Transverse colon (tissue), 4 donors: ENCODE results near the gene PAQR5. TPM values are rescaled to one million over a fixed set of nuclear protein-coding genes. Genes with fewer than 3 reads are reported as not detected.

Experiments used
- DNase-seq: peaks from one replicate; pipeline ENCODE4 v3.0.0-alpha.2; 2019
- H3K27ac ChIP-seq, 4 donors: fragments of 200-600 bp; sonication (generic); 2 replicates each; pipeline ENCODE4 v1.5.1; 2016 to 2018; ENCODE audit warnings: inconsistent platforms in 4 of 4
- H3K27me3 ChIP-seq: fragments of 200-600 bp; sonication (generic); 2 replicates; pipeline ENCODE4 v1.5.1; 2017; ENCODE audit warnings: inconsistent platforms
- H3K36me3 ChIP-seq, 4 donors: fragments of 200-600 bp; sonication (generic); 2 replicates each; pipeline ENCODE4 v1.5.1; 2017 to 2019; ENCODE audit warnings: inconsistent platforms in 4 of 4
- H3K4me1 ChIP-seq, 4 donors: fragments of 200-600 bp; sonication (generic); 2 replicates each; pipeline ENCODE4 v1.5.1; 2017 to 2020; ENCODE audit warnings: inconsistent platforms in 4 of 4
- H3K4me3 ChIP-seq, 4 donors: fragments of 200-600 bp; sonication (generic); 1 replicate in 1 of 4; 2 replicates in 3 of 4; pipeline versions ENCODE4 v1.5.1 to v1.6.1; 2017 to 2019; ENCODE audit warnings: inconsistent platforms in 4 of 4
- H3K9me3 ChIP-seq, 2 donors: fragments of 200-600 bp; sonication (generic); 2 replicates each; pipeline ENCODE4 v1.5.1; 2017 to 2019; ENCODE audit warnings: inconsistent platforms in 2 of 2
- CTCF ChIP-seq, 5 experiments: fragments of 200-600 bp in 3 of 5; fragments of 450-650 bp in 2 of 5; sonication (generic) in 3 of 5; IDR thresholded peaks; 1 replicate in 2 of 5; 2 replicates in 3 of 5; pipeline ENCODE4 v1.5.1; 2016 to 2017; ENCODE audit warnings: antibody characterized with exemption in 5 of 5, inconsistent platforms in 3 of 5, mild to moderate bottlenecking in 2 of 5, moderate library complexity in 1 of 5
- EP300 ChIP-seq: sonication (generic); formaldehyde crosslinking; IDR thresholded peaks from one replicate; pipeline ENCODE4 v1.6.1; 2017; ENCODE audit warnings: antibody characterized with exemption, low read depth
- POLR2A ChIP-seq: fragments of 450-650 bp; IDR thresholded peaks from one replicate; pipeline ENCODE4 v1.6.1; 2016; ENCODE audit warnings: antibody characterized with exemption, mild to moderate bottlenecking, moderate library complexity
- POLR2AphosphoS5 ChIP-seq, 3 donors: sonication (generic); formaldehyde crosslinking; IDR thresholded peaks; one replicate each; pipeline ENCODE4 v1.6.1; 2016; ENCODE audit warnings: antibody characterized with exemption in 3 of 3
- WGBS, 2 donors: methylation state at CpG; one replicate each; pipeline ENCODE4 v1.1.5; 2018; ENCODE audit warnings: low coverage in 1 of 2; 5-methylcytosine and 5-hydroxymethylcytosine counted together
- in situ Hi-C, 4 donors: fragments of 200-750 bp; cut with MboI; loops; one replicate each; pipeline versions ENCODE4 v1.15.0 to v1.15.1; 2017; ENCODE audit warnings: low sequenced_read_pairs in 3 of 4, low pct_ligation_motif_present in 1 of 4, low pct_unique_long_range_greater_than_20kb in 1 of 4
- intact Hi-C: fragments of 100-400 bp; cut with DNase I; formaldehyde crosslinking; loops from one replicate; pipeline ENCODE4 v1.15.1; 2023; ENCODE audit warnings: low total_unique reads
- total RNA-seq, 4 donors: library from RNA; depleted of rRNA; stranded (reverse); fragments of >200 nt; gene quantifications; one replicate each; pipeline ENCODE4 v1.1.0, GENCODE V29; 2016

The PAQR5 gene
- total RNA-seq, 4 donors from 2014 or later, result 21.1 to 80.0 (median 48.9) TPM

- no peak for TF ChIP-seq POLR2AphosphoS5 (IDR thresholded peaks at IDR 0.05)
- TF ChIP-seq EP300, result no peak
- TF ChIP-seq CTCF (IDR thresholded peaks at IDR 0.05), result no peak
- no peak for TF ChIP-seq POLR2A
- in situ Hi-C loops (no loop called here), intact Hi-C loops (no loop called here)
- H3K27ac ChIP-seq, result peak overlapping the region in 1 of 4 donors; percentile 37
- DNase-seq, result no peak
- no peaks in the 10 kb centered on the region for H3K27me3 ChIP-seq
- no peak overlapping the region for H3K4me3 ChIP-seq
- WGBS, 2 donors, result 80 to 96% methylated on average over 3 to 4 of the region's 4 CpGs
- no peaks in the 10 kb centered on the region for H3K9me3 ChIP-seq
- no peaks in the 10 kb centered on the region for H3K36me3 ChIP-seq
- H3K4me1 ChIP-seq, result peaks cover 0 to 11% (median 6%) of the 10 kb centered on the region in 4 donors
Observed at GRCh38 chr15:69358850-69359249, 60.1 kb downstream of the PAQR5 start.

DNA sequence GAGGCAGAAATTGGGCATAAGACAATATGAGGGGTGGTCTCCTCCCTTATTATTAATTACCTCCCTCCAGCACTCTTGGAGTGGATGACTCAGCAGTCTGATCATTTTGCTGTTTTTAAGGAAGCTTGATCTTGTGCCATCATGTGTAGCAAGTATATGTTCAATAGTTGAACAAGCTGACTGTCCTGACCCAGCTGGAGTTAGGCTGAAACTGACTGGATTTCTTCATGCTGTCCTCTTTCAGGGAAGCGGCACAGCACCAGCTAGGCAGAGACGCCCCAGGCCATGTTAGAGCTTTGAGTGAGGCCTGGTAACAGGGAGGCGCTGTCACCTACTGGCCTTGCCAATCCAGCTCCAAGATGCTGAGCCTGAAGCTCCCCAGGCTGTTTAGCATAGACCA is 61.0 kb downstream of the PAQR5 start:
- Histone ChIP-seq H3K4me3 (no peak overlapping the region), H3K27ac (peak overlapping the region in 1 of 4 donors; percentile 37), H3K4me1 (peaks cover 0 to 11% (median 6%) of the 10 kb centered on the region in 4 donors), H3K27me3 (no peaks in the 10 kb centered on the region), H3K9me3 (no peaks in the 10 kb centered on the region), H3K36me3 (no peaks in the 10 kb centered on the region)
- 80% methylated on average over 3 of the region's 3 CpGs; no CpG with 5 or more reads in 1 of the 2 donors for WGBS, 2 donors
- DNase-seq, result no peak
- intact Hi-C loops (no loop called here), in situ Hi-C loops (no loop called here)
- TF ChIP-seq POLR2A (no peak), EP300 (no peak), POLR2AphosphoS5 (IDR thresholded peaks at IDR 0.05) (no peak), CTCF (IDR thresholded peaks at IDR 0.05) (no peak)

DNA sequence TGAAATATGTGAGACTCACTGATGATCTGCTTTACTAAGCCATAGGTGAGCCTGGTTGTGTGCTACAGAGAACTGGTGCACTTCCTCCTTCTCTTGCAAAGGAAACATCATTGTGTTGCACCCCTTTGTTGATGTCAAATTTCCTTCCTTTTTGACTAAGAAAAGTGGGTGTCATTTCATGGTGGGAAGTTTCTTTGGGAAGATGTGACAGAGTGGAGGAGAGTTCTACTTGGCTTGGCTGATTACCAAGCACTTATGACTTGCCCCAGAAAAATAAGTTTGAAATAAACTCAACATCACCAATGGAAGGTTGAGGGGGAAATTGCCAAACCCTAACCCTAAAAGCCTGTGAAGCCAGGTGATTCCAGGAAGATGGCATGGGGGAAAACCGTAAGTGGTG is 61.9 kb downstream of the PAQR5 start:
- H3K4me3 ChIP-seq, result no peak overlapping the region
- no peak for TF ChIP-seq EP300
- no peak for TF ChIP-seq POLR2A
- no peaks in the 10 kb centered on the region for H3K36me3 ChIP-seq
- in situ Hi-C loops, result no loop called here
- H3K9me3 ChIP-seq, result no peaks in the 10 kb centered on the region
- H3K4me1 ChIP-seq, result peaks cover 0 to 11% (median 6%) of the 10 kb centered on the region in 4 donors
- DNase-seq, result no peak
- H3K27ac ChIP-seq, result no peak overlapping the region
- H3K27me3 ChIP-seq, result no peaks in the 10 kb centered on the region
- WGBS, 2 donors, result 0% methylated on average over 1 of the region's 1 CpG; no CpG with 5 or more reads in 1 of the 2 donors
- intact Hi-C loops, result no loop called here

DNA sequence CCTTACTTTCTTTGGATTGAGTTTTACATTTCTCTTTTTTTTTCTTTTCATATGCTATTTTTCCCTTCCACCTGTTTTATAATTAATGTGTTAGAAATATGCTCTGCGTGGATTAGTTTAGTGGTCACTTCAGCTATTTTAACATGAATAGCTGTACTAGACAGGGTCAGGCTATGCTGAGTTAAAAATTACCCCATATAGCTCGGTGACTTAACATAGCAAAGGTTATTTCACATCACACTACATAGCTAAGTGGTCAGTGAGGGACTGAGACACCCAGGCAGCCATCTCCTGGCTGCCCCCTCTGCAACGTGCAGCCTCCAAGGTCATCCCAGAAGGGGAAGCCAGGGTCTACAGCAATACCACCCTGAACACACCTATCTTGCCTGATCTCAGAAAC is 68.5 kb downstream of the PAQR5 start:
- in situ Hi-C loops, result no loop called here
- Histone ChIP-seq H3K4me3 (no peak overlapping the region), H3K27ac (no peak overlapping the region), H3K4me1 (peaks cover 0 to 6% (median 2%) of the 10 kb centered on the region in 4 donors), H3K9me3 (no peaks in the 10 kb centered on the region), H3K36me3 (no peaks in the 10 kb centered on the region), H3K27me3 (no peaks in the 10 kb centered on the region)
- intact Hi-C loops, result loop anchor here (2.0 kb wide), 1 partner anchor 184 kb away; no protein-coding TSS in a partner anchor
- DNase-seq, result no peak
- WGBS, 2 donors, result 43 to 50% methylated on average over 1 to 3 of the region's 3 CpGs
- TF ChIP-seq CTCF (IDR thresholded peaks at IDR 0.05), result no peak
- TF ChIP-seq POLR2A, result no peak
- TF ChIP-seq POLR2AphosphoS5 (IDR thresholded peaks at IDR 0.05), result no peak
- TF ChIP-seq EP300, result no peak

- Histone ChIP-seq H3K27me3 (no peaks in the 10 kb centered on the region), H3K36me3 (no peaks in the 10 kb centered on the region), H3K4me3 (no peak overlapping the region), H3K9me3 (no peaks in the 10 kb centered on the region), H3K27ac (no peak overlapping the region), H3K4me1 (peaks cover 0 to 6% (median 2%) of the 10 kb centered on the region in 4 donors)
- TF ChIP-seq CTCF (IDR thresholded peaks at IDR 0.05) (no peak), EP300 (no peak), POLR2A (no peak), POLR2AphosphoS5 (IDR thresholded peaks at IDR 0.05) (no peak)
- intact Hi-C loops, result no loop called here
- in situ Hi-C loops, result no loop called here
- 82 to 89% methylated on average over 2 of the region's 2 CpGs for WGBS, 2 donors
- DNase-seq, result no peak
Observed at GRCh38 chr15:69369631-69370030, 70.9 kb downstream of the PAQR5 start.
